K562 (cell line): Measurements from ENCODE around the gene AAK1. TPM values are rescaled to one million over a fixed set of nuclear protein-coding genes. Genes with fewer than 3 reads are reported as not detected.

Experiments used
- CREBBP ChIP-seq: IDR thresholded peaks from one replicate; pipeline ENCODE4 v1.6.1; 2012; ENCODE audit warnings: low read depth, mild to moderate bottlenecking, control low read depth, inconsistent platforms, low read length
- CSDE1 ChIP-seq, 2 experiments: fragments of 450-650 bp; IDR thresholded peaks; 2 replicates each; pipeline ENCODE4 v1.6.1; 2016; ENCODE audit warnings: mild to moderate bottlenecking in 1 of 2
- CXXC5 ChIP-seq: fragments of 250-450 bp; sonication (Bioruptor Pico); IDR thresholded peaks from 2 replicates; pipeline ENCODE4 v1.8.0; 2022; ENCODE audit warnings: inconsistent platforms, mild to moderate bottlenecking, moderate library complexity
- GABPB1 ChIP-seq: sonication (generic); formaldehyde crosslinking; IDR thresholded peaks from 2 replicates; pipeline ENCODE4 v1.8.0; 2022; ENCODE audit warnings: mild to moderate bottlenecking, missing genetic modification reagents
- HDAC1 ChIP-seq, 2 experiments: fragments of 450-650 bp; IDR thresholded peaks; 2 replicates each; pipeline ENCODE4 v1.6.1; 2016 to 2017; ENCODE audit warnings: inconsistent platforms in 1 of 2, mild to moderate bottlenecking in 1 of 2, moderate library complexity in 1 of 2
- HDAC6 ChIP-seq: IDR thresholded peaks from 2 replicates; pipeline ENCODE4 v1.6.1; 2012; ENCODE audit warnings: low read depth, mild to moderate bottlenecking, control low read depth, inconsistent platforms, low read length, moderate library complexity
- HNRNPK ChIP-seq: fragments of 200-400 bp; formaldehyde crosslinking; IDR thresholded peaks from one replicate; pipeline ENCODE4 v1.6.1; 2018; ENCODE audit warnings: mild to moderate bottlenecking, low read depth, low read length; ENCODE audit not compliant: poor library complexity, severe bottlenecking
- HNRNPLL ChIP-seq: fragments of 200-400 bp; formaldehyde crosslinking; IDR thresholded peaks from 2 replicates; pipeline ENCODE4 v1.6.1; 2017; ENCODE audit warnings: low read length, low read depth, mild to moderate bottlenecking; ENCODE audit not compliant: poor library complexity, severe bottlenecking
- KLF6 ChIP-seq: fragments of 250-450 bp; sonication (Bioruptor Pico); IDR thresholded peaks from 2 replicates; pipeline ENCODE4 v1.4.0; 2020; ENCODE audit warnings: mild to moderate bottlenecking, moderate library complexity, borderline replicate concordance
- MCM3 ChIP-seq: fragments of 450-650 bp; IDR thresholded peaks from 2 replicates; pipeline ENCODE4 v1.6.1; 2016
- MED1 ChIP-seq: sonication (generic); formaldehyde crosslinking; IDR thresholded peaks from 2 replicates; pipeline ENCODE4 v1.8.1; 2023; ENCODE audit warnings: missing genetic modification reagents, borderline replicate concordance
- MXI1 ChIP-seq: IDR thresholded peaks from 2 replicates; pipeline ENCODE4 v1.6.1; 2011; ENCODE audit warnings: low read depth, mild to moderate bottlenecking, improper control_type of control experiment, low read length
- NCOA1 ChIP-seq: fragments of 450-650 bp; IDR thresholded peaks from 2 replicates; pipeline ENCODE4 v1.6.1; 2016; ENCODE audit warnings: low read depth
- POLR3A ChIP-seq: IDR thresholded peaks from 2 replicates; pipeline ENCODE4 v1.6.1; 2011; ENCODE audit warnings: borderline replicate concordance, mild to moderate bottlenecking, moderate library complexity; ENCODE audit not compliant: insufficient read length, insufficient read depth; ENCODE audit errors: extremely low read depth
- PPARD ChIP-seq: fragments of 250-450 bp; sonication (Bioruptor Pico); IDR thresholded peaks from 2 replicates; pipeline ENCODE4 v1.8.0; 2022; ENCODE audit warnings: inconsistent platforms, mild to moderate bottlenecking, moderate library complexity
- SMARCE1 ChIP-seq: fragments of 450-650 bp; IDR thresholded peaks from 2 replicates; pipeline ENCODE4 v1.7.1; 2016; ENCODE audit warnings: mild to moderate bottlenecking
- TAF7 ChIP-seq: fragments of 450-650 bp; IDR thresholded peaks from 2 replicates; pipeline ENCODE4 v1.6.1; 2016; ENCODE audit warnings: missing genetic modification characterization, missing compliant biosample characterization
- TAF9B ChIP-seq: fragments of 450-650 bp; IDR thresholded peaks from 2 replicates; pipeline ENCODE4 v1.6.1; 2018; ENCODE audit warnings: mild to moderate bottlenecking; ENCODE audit not compliant: partially characterized antibody
- TRIM24 ChIP-seq, 2 experiments: fragments of 450-650 bp; IDR thresholded peaks; 2 replicates each; pipeline ENCODE4 v1.6.1; 2016
- XRCC5 ChIP-seq: fragments of 200-400 bp; formaldehyde crosslinking; IDR thresholded peaks from 2 replicates; pipeline ENCODE4 v1.6.1; 2017; ENCODE audit warnings: low read depth, mild to moderate bottlenecking, low read length
- ZNF217 ChIP-seq: sonication (generic); formaldehyde crosslinking; IDR thresholded peaks from 2 replicates; pipeline ENCODE4 v1.8.0; 2022; ENCODE audit warnings: mild to moderate bottlenecking, missing genetic modification reagents
- ZNF24 ChIP-seq: fragments of 450-650 bp; IDR thresholded peaks from 2 replicates; pipeline ENCODE4 v1.6.1; 2016
- ZNF282 ChIP-seq: sonication (generic); formaldehyde crosslinking; IDR thresholded peaks from 2 replicates; pipeline ENCODE4 v1.8.1; 2023; ENCODE audit warnings: missing genetic modification reagents
- polyA plus RNA-seq, 8 experiments: library from polyadenylated mRNA; depleted of rRNA in 4 of 8; stranded (reverse) in 5 of 8; unstranded in 3 of 8; fragments of >200 nt; fragmentation: Nextera tagmentation in 2 of 8; fragmentation: Illumina TruSeq in 1 of 8; extraction: Ambion mirVana in 2 of 8; extraction: Trizol in 1 of 8; gene quantifications; 2 replicates each; pipeline versions ENCODE4 v1.2.1 to v1.2.3, GENCODE V29; 2011 to 2014; ENCODE audit warnings: inconsistent platforms in 1 of 8, missing spikeins in 1 of 8
- total RNA-seq, 7 experiments: library from RNA; depleted of rRNA in 6 of 7; stranded (reverse); fragments of >200 nt in 6 of 7; fragmentation: Illumina TruSeq in 2 of 7; extraction: Trizol in 2 of 7; gene quantifications; 2 replicates each; pipeline versions ENCODE4 v1.2.1 to v1.2.3, GENCODE V29; 2011 to 2021; ENCODE audit warnings: low replicate concordance in 1 of 7
- TF ChIP-seq, protein P1 (sequence below): fragments of 250-450 bp; sonication (Bioruptor Pico); IDR thresholded peaks from 2 replicates; pipeline ENCODE4 v1.5.0; 2021; ENCODE audit warnings: mild to moderate bottlenecking, moderate library complexity
- TF ChIP-seq, protein P2 (sequence below): fragments of 250-450 bp; sonication (Bioruptor Pico); IDR thresholded peaks from 2 replicates; pipeline ENCODE4 v1.9.0; 2021; ENCODE audit warnings: mild to moderate bottlenecking, inconsistent platforms

The AAK1 gene
- total and polyA plus RNA-seq, 9 of the 15 experiments (the other 6 are each of a cell fraction or from before 2014, with no cell fraction given), result 0.89 to 17.1 (median 6.0) TPM

- TF ChIP-seq, protein P1, sequence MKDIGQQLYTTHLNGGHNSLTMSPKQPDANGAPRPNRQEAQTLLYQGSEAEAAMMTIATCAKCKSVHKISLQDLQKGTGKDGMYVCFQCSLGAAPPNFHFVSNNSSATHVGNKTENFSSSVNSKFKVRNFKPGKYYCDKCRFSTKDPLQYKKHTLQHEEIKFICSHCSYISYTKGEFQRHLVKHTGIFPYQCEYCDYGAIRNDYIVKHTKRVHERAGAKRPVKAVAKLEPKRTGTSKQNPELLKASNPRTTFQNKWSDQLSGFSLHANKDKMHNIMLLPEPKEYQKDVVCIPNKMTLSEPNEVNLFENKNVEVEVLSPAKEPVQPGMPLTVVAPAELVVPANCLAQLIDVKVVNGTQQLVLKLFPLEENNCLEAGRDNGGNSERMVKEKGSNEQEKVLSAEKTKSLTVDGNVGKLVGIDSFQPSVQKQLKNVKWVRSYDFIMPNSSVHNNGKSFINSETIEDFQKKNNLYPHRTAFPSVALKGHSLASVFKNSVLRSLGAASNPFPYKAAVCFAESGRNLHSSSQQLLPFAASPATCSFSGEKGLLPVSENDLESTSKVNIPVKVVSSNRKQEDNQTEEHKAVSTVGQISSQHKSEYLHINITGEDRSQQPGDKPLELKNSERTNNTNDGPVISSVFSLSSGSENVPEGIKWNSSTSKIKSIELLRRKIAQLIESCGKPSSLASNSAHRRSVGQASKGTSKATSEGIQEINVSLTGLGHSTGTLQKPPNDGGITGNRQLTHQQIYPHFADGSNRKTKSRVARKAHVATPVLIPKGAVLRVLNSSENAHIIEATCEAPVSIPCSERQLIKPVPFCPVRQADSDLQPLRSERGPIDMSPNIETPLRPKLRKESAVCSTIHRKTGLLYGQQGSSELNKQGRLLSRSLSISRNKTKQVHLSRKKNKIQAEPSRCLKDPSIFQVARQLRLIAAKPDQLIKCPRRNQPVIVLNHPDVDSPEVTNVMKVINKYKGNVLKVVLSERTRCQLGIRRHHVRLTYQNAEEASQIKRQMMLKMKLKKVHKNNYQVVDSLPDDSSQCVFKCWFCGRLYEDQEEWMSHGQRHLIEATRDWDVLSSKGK (CRISPR knock-in tag), result no peak
- no peak for TF ChIP-seq ZNF282 (CRISPR knock-in tag)
- peak; percentile 70 for TF ChIP-seq CXXC5 (CRISPR knock-in tag)
- no peak for TF ChIP-seq MXI1
- 0 out of 2 replicates have a peak, but pooled peaks have one; percentile 35 for TF ChIP-seq GABPB1 (CRISPR knock-in tag)
- TF ChIP-seq XRCC5, result no peak
- peak; percentile 94 for TF ChIP-seq SMARCE1
- TF ChIP-seq ZNF24, result 0 out of 2 replicates have a peak, but pooled peaks have one; percentile 35
- TF ChIP-seq ZNF217 (CRISPR knock-in tag), result no peak
- TF ChIP-seq KLF6 (CRISPR knock-in tag), result no peak
- TF ChIP-seq MCM3, result no peak
- peak; percentile 60 for TF ChIP-seq NCOA1
- TF ChIP-seq, protein P2, sequence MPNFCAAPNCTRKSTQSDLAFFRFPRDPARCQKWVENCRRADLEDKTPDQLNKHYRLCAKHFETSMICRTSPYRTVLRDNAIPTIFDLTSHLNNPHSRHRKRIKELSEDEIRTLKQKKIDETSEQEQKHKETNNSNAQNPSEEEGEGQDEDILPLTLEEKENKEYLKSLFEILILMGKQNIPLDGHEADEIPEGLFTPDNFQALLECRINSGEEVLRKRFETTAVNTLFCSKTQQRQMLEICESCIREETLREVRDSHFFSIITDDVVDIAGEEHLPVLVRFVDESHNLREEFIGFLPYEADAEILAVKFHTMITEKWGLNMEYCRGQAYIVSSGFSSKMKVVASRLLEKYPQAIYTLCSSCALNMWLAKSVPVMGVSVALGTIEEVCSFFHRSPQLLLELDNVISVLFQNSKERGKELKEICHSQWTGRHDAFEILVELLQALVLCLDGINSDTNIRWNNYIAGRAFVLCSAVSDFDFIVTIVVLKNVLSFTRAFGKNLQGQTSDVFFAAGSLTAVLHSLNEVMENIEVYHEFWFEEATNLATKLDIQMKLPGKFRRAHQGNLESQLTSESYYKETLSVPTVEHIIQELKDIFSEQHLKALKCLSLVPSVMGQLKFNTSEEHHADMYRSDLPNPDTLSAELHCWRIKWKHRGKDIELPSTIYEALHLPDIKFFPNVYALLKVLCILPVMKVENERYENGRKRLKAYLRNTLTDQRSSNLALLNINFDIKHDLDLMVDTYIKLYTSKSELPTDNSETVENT, result no peak
- TF ChIP-seq HNRNPLL, result peak; percentile 46
- TF ChIP-seq PPARD (CRISPR knock-in tag), result no peak
- TF ChIP-seq TAF9B, result peak; percentile 73
- peak; percentile 81 to 84; a peak in 3 of 4 replicates for TF ChIP-seq TRIM24 (IDR thresholded peaks at IDR 0.05)
- TF ChIP-seq TAF7 (tag), result peak; percentile 53; the same call in 1 of the 2 replicates
- TF ChIP-seq MED1 (CRISPR knock-in tag), result no peak
- TF ChIP-seq HNRNPK, result no peak
- TF ChIP-seq HDAC1 (IDR thresholded peaks at IDR 0.05), result peak in 1 of 2 experiments; percentile 66; a peak in 2 of 4 replicates
- no peak for TF ChIP-seq CREBBP
- no peak for TF ChIP-seq POLR3A
- no peak for TF ChIP-seq CSDE1 (IDR thresholded peaks at IDR 0.05)
- no peak for TF ChIP-seq HDAC6
Measured at GRCh38 chr2:69642709-69643601, 584 bp downstream of the AAK1 start (continued).
